H1 (cell line): ENCODE results near the gene CD180. TPM values are rescaled to one million over a fixed set of nuclear protein-coding genes. Genes with fewer than 3 reads are reported as not detected.

Source experiments
- CTCF ChIA-PET: fragments of 300-600 bp; sonication (Branson Sonifier 250); formaldehyde crosslinking; loops from one replicate; lab custom pipeline; 2021; ENCODE audit not compliant: partially characterized antibody; lab: Charles Lee
- POLR2A ChIA-PET: fragments of 300-600 bp; sonication (Branson Sonifier 250); formaldehyde crosslinking; loops from one replicate; lab custom pipeline; 2021; ENCODE audit warnings: inconsistent platforms; ENCODE audit not compliant: partially characterized antibody; lab: Charles Lee
- DNase-seq, 2 experiments: peaks; one replicate each; pipeline versions ENCODE4 v3.0.0 to v3.0.0-alpha.2; 2010 to 2022; ENCODE audit warnings: low spot score in 2 of 2, low read depth in 1 of 2, mixed read lengths in 1 of 2
- FAIRE-seq: peaks from 2 replicates; lab custom pipeline; 2011; peaks lifted over from hg19 to GRCh38; lab: Jason Lieb, UNC
- H2AFZ ChIP-seq: 2 replicates; pipeline ENCODE4 v1.8.1; 2012; ENCODE audit warnings: low read length, inconsistent platforms
- H2AK5ac ChIP-seq: 2 replicates; pipeline ENCODE4 v1.6.1; 2013; ENCODE audit warnings: low read depth, low read length
- H2BK120ac ChIP-seq: replicated peaks from 2 replicates; pipeline ENCODE3; 2013; ENCODE audit warnings: low read depth, low read length, inconsistent platforms
- H2BK12ac ChIP-seq: 2 replicates; pipeline ENCODE4 v1.6.1; 2013; ENCODE audit warnings: low read depth, low read length
- H2BK15ac ChIP-seq: 2 replicates; pipeline ENCODE4 v1.6.1; 2013; ENCODE audit warnings: low read length
- H2BK20ac ChIP-seq: 2 replicates; pipeline ENCODE4 v1.6.1; 2013; ENCODE audit warnings: low read length
- H2BK5ac ChIP-seq: 2 replicates; pipeline ENCODE4 v1.6.1; 2013; ENCODE audit warnings: low read depth, low read length
- H3K14ac ChIP-seq: 2 replicates; pipeline ENCODE4 v1.6.1; 2013; ENCODE audit warnings: inconsistent platforms; ENCODE audit not compliant: insufficient read length
- H3K18ac ChIP-seq: 2 replicates; pipeline ENCODE4 v1.6.1; 2013; ENCODE audit warnings: low read length; ENCODE audit errors: extremely low read depth
- H3K23ac ChIP-seq: 2 replicates; pipeline ENCODE4 v1.6.1; 2013; ENCODE audit warnings: inconsistent platforms; ENCODE audit not compliant: insufficient read length
- H3K23me2 ChIP-seq: 2 replicates; pipeline ENCODE4 v1.6.1; 2013; ENCODE audit warnings: low read depth, low read length
- H3K27ac ChIP-seq: 2 replicates; pipeline ENCODE4 v1.6.1; 2011; ENCODE audit warnings: low read depth, low read length, inconsistent platforms
- H3K27me3 ChIP-seq, 4 experiments: replicated peaks in 1 of 4; 1 replicate in 1 of 4; 2 replicates in 3 of 4; pipeline versions ENCODE4 v1.6.1 to v1.8.1; 2011 to 2013; ENCODE audit warnings: low read length in 3 of 4, mild to moderate bottlenecking in 3 of 4, inconsistent platforms in 2 of 4, mixed read lengths in 2 of 4, moderate library complexity in 1 of 4; ENCODE audit not compliant: control insufficient read depth in 3 of 4, insufficient read depth in 3 of 4; ENCODE audit errors: extremely low read depth in 1 of 4
- H3K36me3 ChIP-seq, 4 experiments: 2 replicates each; pipeline versions ENCODE4 v1.6.1 to v1.8.1; 2011 to 2013; ENCODE audit warnings: mild to moderate bottlenecking in 4 of 4, low read length in 3 of 4, moderate library complexity in 2 of 4, control low read depth in 1 of 4, inconsistent platforms in 1 of 4; ENCODE audit not compliant: insufficient read depth in 4 of 4, control insufficient read depth in 2 of 4
- H3K4ac ChIP-seq: replicated peaks from 2 replicates; pipeline ENCODE3; 2013; ENCODE audit warnings: low read length, low read depth, mixed read lengths, inconsistent platforms; ENCODE audit not compliant: insufficient read length
- H3K4me1 ChIP-seq, 4 experiments: replicated peaks in 1 of 4; 1 replicate in 1 of 4; 2 replicates in 3 of 4; pipeline versions ENCODE4 v1.6.1 to v1.8.1; 2011 to 2013; ENCODE audit warnings: low read length in 3 of 4, inconsistent platforms in 2 of 4, mixed read lengths in 1 of 4; ENCODE audit not compliant: insufficient read depth in 4 of 4, control insufficient read depth in 3 of 4
- H3K4me2 ChIP-seq, 2 experiments: 2 replicates each; pipeline versions ENCODE4 v1.6.1 to v1.8.1; 2011 to 2013; ENCODE audit warnings: low read depth in 2 of 2, low read length in 2 of 2, control low read depth in 1 of 2, inconsistent platforms in 1 of 2, mild to moderate bottlenecking in 1 of 2; ENCODE audit not compliant: insufficient read depth in 1 of 2
- H3K4me3 ChIP-seq, 4 experiments: fragments of 200-600, 300-600 bp in 1 of 4; sonication (generic), shearing (Covaris generic), sonication (Bioruptor Twin) in 1 of 4; 2 replicates each; pipeline versions ENCODE4 v1.5.1 to v1.8.1; 2011 to 2016; ENCODE audit warnings: low read length in 4 of 4, low read depth in 3 of 4, control low read depth in 2 of 4, inconsistent platforms in 2 of 4, mild to moderate bottlenecking in 2 of 4, mixed read lengths in 1 of 4, moderate library complexity in 1 of 4; ENCODE audit not compliant: insufficient read depth in 2 of 4; ENCODE audit errors: extremely low read depth in 1 of 4
- H3K56ac ChIP-seq: replicated peaks from 2 replicates; pipeline ENCODE3; 2013; ENCODE audit warnings: low read depth, mild to moderate bottlenecking, mixed read lengths, low read length, inconsistent platforms; ENCODE audit not compliant: insufficient read length
- H3K79me1 ChIP-seq: 2 replicates; pipeline ENCODE4 v1.6.1; 2013; ENCODE audit warnings: low read depth, low read length, control low read depth
- H3K79me2 ChIP-seq, 2 experiments: 2 replicates each; pipeline versions ENCODE4 v1.6.1 to v1.8.1; 2012 to 2013; ENCODE audit warnings: low read length in 2 of 2, mild to moderate bottlenecking in 2 of 2, inconsistent platforms in 1 of 2; ENCODE audit not compliant: insufficient read depth in 2 of 2, control insufficient read depth in 1 of 2
- H3K9ac ChIP-seq, 4 experiments: replicated peaks in 1 of 4; 1 replicate in 1 of 4; 2 replicates in 3 of 4; pipeline versions ENCODE4 v1.6.1 to v1.8.1; 2011 to 2013; ENCODE audit warnings: low read depth in 3 of 4, low read length in 3 of 4, control low read depth in 2 of 4, mild to moderate bottlenecking in 2 of 4, moderate library complexity in 2 of 4, inconsistent platforms in 1 of 4; ENCODE audit errors: extremely low read depth in 1 of 4
- H3K9me3 ChIP-seq, 2 experiments: 2 replicates each; pipeline versions ENCODE4 v1.6.1 to v1.8.1; 2012 to 2013; ENCODE audit warnings: mild to moderate bottlenecking in 2 of 2, moderate library complexity in 2 of 2, control low read depth in 1 of 2, inconsistent platforms in 1 of 2, low read depth in 1 of 2, low read length in 1 of 2, mixed read lengths in 1 of 2; ENCODE audit not compliant: insufficient read depth in 2 of 2
- H4K20me1 ChIP-seq, 2 experiments: replicated peaks in 1 of 2; 2 replicates each; pipeline versions ENCODE3 to v1.8.1; 2011 to 2013; ENCODE audit warnings: inconsistent platforms in 2 of 2, low read length in 2 of 2, mild to moderate bottlenecking in 1 of 2; ENCODE audit not compliant: insufficient read depth in 2 of 2, control insufficient read depth in 1 of 2
- H4K5ac ChIP-seq: 2 replicates; pipeline ENCODE4 v1.6.1; 2013; ENCODE audit warnings: low read length, low read depth, mixed read lengths, inconsistent platforms; ENCODE audit not compliant: insufficient read length
- H4K8ac ChIP-seq: 2 replicates; pipeline ENCODE4 v1.8.0; 2013; ENCODE audit warnings: mild to moderate bottlenecking, moderate library complexity, low read length, inconsistent platforms; ENCODE audit not compliant: insufficient read depth; ENCODE audit errors: extremely low read depth
- H4K91ac ChIP-seq: replicated peaks from 2 replicates; pipeline ENCODE3; 2013; ENCODE audit warnings: low read length, mixed read lengths, inconsistent platforms; ENCODE audit not compliant: insufficient read length
- ASH2L ChIP-seq: fragments of 200-600, 300-600 bp; sonication (generic); IDR thresholded peaks from one replicate; pipeline ENCODE4 v1.7.1; 2017; ENCODE audit warnings: low read length
- CEBPB ChIP-seq: IDR thresholded peaks from 2 replicates; pipeline ENCODE4 v1.6.1; 2012; ENCODE audit warnings: low read depth, low read length
- CHD1 ChIP-seq: IDR thresholded peaks from 2 replicates; pipeline ENCODE4 v1.6.1; 2012; ENCODE audit warnings: low read depth, low read length, improper control_type of control experiment
- JUND ChIP-seq: IDR thresholded peaks from 2 replicates; pipeline ENCODE4 v1.6.1; 2011; ENCODE audit warnings: mild to moderate bottlenecking, improper control_type of control experiment, low read length
- KDM1A ChIP-seq: fragments of 200-600, 300-600 bp; sonication (generic); IDR thresholded peaks from 2 replicates; pipeline ENCODE4 v1.7.1; 2016; ENCODE audit warnings: mild to moderate bottlenecking, low read length, borderline replicate concordance
- MAFK ChIP-seq: IDR thresholded peaks from 2 replicates; pipeline ENCODE4 v1.6.1; 2012; ENCODE audit warnings: low read depth, mild to moderate bottlenecking, improper control_type of control experiment, low read length
- RAD21 ChIP-seq, 2 experiments: IDR thresholded peaks in 1 of 2; conservative IDR thresholded peaks in 1 of 2; 2 replicates each; pipeline ENCODE4 v1.6.1; 2011; ENCODE audit warnings: low read depth in 2 of 2, low read length in 2 of 2, improper control_type of control experiment in 1 of 2, inconsistent platforms in 1 of 2, mild to moderate bottlenecking in 1 of 2, moderate library complexity in 1 of 2
- RBBP5 ChIP-seq: IDR thresholded peaks from 2 replicates; pipeline ENCODE4 v1.7.1; 2012; ENCODE audit warnings: low read depth, mild to moderate bottlenecking, inconsistent platforms, low read length, moderate library complexity, borderline replicate concordance
- RNF2 ChIP-seq: fragments of 200-900, 300-1000 bp; sonication (generic); IDR thresholded peaks from 2 replicates; pipeline ENCODE4 v1.7.1; 2016; ENCODE audit warnings: borderline replicate concordance, low read depth, mild to moderate bottlenecking, antibody characterized with exemption, low read length; ENCODE audit not compliant: poor library complexity, severe bottlenecking; ENCODE audit errors: missing control alignments
- SRF ChIP-seq: IDR thresholded peaks from 2 replicates; pipeline ENCODE4 v1.6.1; 2011; ENCODE audit warnings: mild to moderate bottlenecking, low read depth, low read length, moderate library complexity
- YY1 ChIP-seq: IDR thresholded peaks from 2 replicates; pipeline ENCODE4 v1.6.1; 2011; ENCODE audit warnings: low read depth, mild to moderate bottlenecking, low read length
- WGBS, 2 experiments: shearing (Covaris generic) in 1 of 2; methylation state at CpG; one replicate each; pipeline versions ENCODE4 v1.1.6 to v1.1.7; 2013 to 2015; ENCODE audit warnings: low lambda C conversion rate in 2 of 2, mixed read lengths in 2 of 2, inconsistent platforms in 1 of 2, low coverage in 1 of 2, missing lambda C conversion rate in 1 of 2; ENCODE audit not compliant: insufficient replicate concordance in 2 of 2, insufficient coverage in 1 of 2, insufficient read length in 1 of 2; ENCODE audit errors: extremely low coverage in 1 of 2, missing lambda C conversion rate in 1 of 2; 5-methylcytosine and 5-hydroxymethylcytosine counted together
- polyA plus RNA-seq, 7 experiments: library from polyadenylated mRNA; depleted of rRNA in 3 of 7; stranded (reverse) in 5 of 7; unstranded in 2 of 7; fragments of >200 nt in 5 of 7; fragments of 200-250 nt in 2 of 7; gene quantifications; 1 replicate in 5 of 7; 2 replicates in 1 of 7; 4 replicates in 1 of 7; pipeline versions ENCODE4 v1.2.1 to v1.2.3, GENCODE V29; 2011 to 2013; ENCODE audit warnings: missing spikeins in 2 of 7, mixed read lengths in 2 of 7
- total RNA-seq: library from RNA; stranded (reverse); fragmentation: NEBNext Ultra II Directional; extraction: Animal tissue kit (Norgen Biotek cat#: 25700); gene quantifications from 2 replicates; pipeline ENCODE4 v1.2.1, GENCODE V29; 2021
- TF ChIP-seq, protein P1 (sequence below): IDR thresholded peaks from 2 replicates; pipeline ENCODE4 v1.6.1; 2012; ENCODE audit warnings: inconsistent platforms

CD180 gene
- total and polyA plus RNA-seq, 2 of the 8 experiments (the other 6 are each of a cell fraction or from before 2014, with no cell fraction given) = not detected

DNA sequence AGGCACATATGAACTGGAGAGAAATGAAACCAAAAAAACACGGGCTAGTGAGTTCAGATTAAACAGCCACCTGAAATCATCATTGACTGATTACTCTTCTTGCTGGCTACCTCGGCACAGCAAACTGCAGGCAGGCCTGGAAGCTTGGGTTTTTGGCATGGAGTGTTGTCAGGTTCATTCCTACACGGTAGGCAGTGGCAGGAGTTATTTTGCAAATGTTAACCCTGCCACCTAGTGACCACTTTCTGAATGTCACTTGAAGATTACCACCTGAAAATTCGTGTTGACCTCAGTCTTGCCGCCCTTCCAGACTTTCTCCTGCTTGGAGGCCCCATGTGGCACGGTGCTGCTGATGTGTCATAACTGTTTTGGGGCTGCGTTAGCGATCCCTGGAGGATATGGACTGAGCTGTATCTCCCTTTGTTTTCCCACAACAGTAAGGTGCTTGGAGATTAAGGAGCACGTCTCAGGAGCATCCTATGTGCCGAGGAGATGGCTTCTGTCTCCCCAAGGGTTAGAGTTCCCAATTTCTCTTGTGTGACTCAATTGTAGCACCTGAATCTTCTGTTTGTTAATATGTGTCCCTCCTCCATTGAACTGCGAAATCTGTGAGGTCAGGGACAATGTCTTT, 12.7 kb upstream of the CD180 start:
- Histone ChIP-seq H3K27me3 (no peaks in the 10 kb centered on the region), H4K91ac (no peak overlapping the region), H2AK5ac (no peak overlapping the region), H4K5ac (no peak overlapping the region), H3K9ac (no peak overlapping the region), H4K8ac (no peak overlapping the region), H3K9me3 (no peaks in the 10 kb centered on the region), H3K4me3 (no peak overlapping the region), H3K4me1 (no peaks in the 10 kb centered on the region), H2AFZ (peak overlapping the region; percentile 54; the same call in 1 of the 2 replicates), H2BK20ac (no peak overlapping the region), H4K20me1 (no peaks in the 10 kb centered on the region), H3K79me2 (no peaks in the 10 kb centered on the region), H3K4ac (no peak overlapping the region), H2BK15ac (no peak overlapping the region), H3K79me1 (no peaks in the 10 kb centered on the region), H2BK12ac (no peak overlapping the region), H3K18ac (no peak overlapping the region), H3K14ac (no peak overlapping the region), H3K27ac (no peak overlapping the region), H3K23me2 (no peaks in the 10 kb centered on the region), H3K56ac (no peak overlapping the region), H3K23ac (no peak overlapping the region), H3K4me2 (no peak overlapping the region), H2BK120ac (no peak overlapping the region), H2BK5ac (no peak overlapping the region), H3K36me3 (no peaks in the 10 kb centered on the region)
- ChIA-PET CTCF (interaction anchor here (0.6 to 5.1 kb wide), 12 partner anchors 12 to 108 kb away, joined by 3 to 50 read pairs (median 4); partner anchors contain the start of gene CD180), POLR2A (no interaction called here)
- WGBS, 2 experiments = 42% methylated on average over 11 of the region's 11 CpGs; no CpG with 5 or more reads in 1 of the 2 experiments
- FAIRE-seq (peak; percentile 96), DNase-seq (peak; percentile 44 to 71)
- TF ChIP-seq YY1 (0 out of 2 replicates have a peak, but pooled peaks have one; percentile 10), RAD21 (IDR thresholded peaks at IDR 0.05 in 1 of 2, conservative IDR thresholded peaks at IDR 0.05 in 1 of 2; ENCODE audit: low read depth in 2 of 2, low read length in 2 of 2) (peak; percentile 91 to 92), CEBPB (peak; percentile 5; the same call in 1 of the 2 replicates), RNF2 (no peak), KDM1A (no peak), MAFK (no peak), ASH2L (no peak), CHD1 (no peak), JUND (no peak), RBBP5 (no peak), SRF (no peak)
- TF ChIP-seq, protein P1, sequence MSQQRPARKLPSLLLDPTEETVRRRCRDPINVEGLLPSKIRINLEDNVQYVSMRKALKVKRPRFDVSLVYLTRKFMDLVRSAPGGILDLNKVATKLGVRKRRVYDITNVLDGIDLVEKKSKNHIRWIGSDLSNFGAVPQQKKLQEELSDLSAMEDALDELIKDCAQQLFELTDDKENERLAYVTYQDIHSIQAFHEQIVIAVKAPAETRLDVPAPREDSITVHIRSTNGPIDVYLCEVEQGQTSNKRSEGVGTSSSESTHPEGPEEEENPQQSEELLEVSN = 0 out of 2 replicates have a peak, but pooled peaks have one; percentile 22
